Hematopoietic multipotent progenitor cell treated with erythropoietin and hydrocortisone succinate and interleukin-3 and kit ligand, for 17 days (in vitro differentiated cells): ENCODE results near the gene LHX5.
"Not testable (repeated sequence)": the region's sequence is repeated elsewhere in the genome, so short reads cannot be mapped to it uniquely, and the experiment has no call there.

Experiments
- DNase-seq: peaks from one replicate; pipeline ENCODE4 v3.0.0-alpha.2; 2015; ENCODE audit warnings: low spot score

LHX5 gene

GRCh38 chr12:113471619-113472171 is at the start of gene LHX5:
Gene LHX5, minus strand, starts transcription at chr12:113471871. Its CDS starts 373 bp downstream, at chr12:113471498.
- no peak for DNase-seq

GRCh38 chr12:113519464-113520307 is 48.0 kb upstream of the LHX5 start:
- no peak for DNase-seq

GRCh38 chr12:113515082-113515856 is 43.6 kb upstream of the LHX5 start:
- DNase-seq: no peak

- no peak for DNase-seq
Observed at GRCh38 chr12:113514602-113515001, 42.9 kb upstream of the LHX5 start.

GRCh38 chr12:113512568-113512967 is 40.9 kb upstream of the LHX5 start:
- no peak for DNase-seq

- no peak for DNase-seq
Observed at GRCh38 chr12:113506867-113507266, 35.2 kb upstream of the LHX5 start.

- DNase-seq: no peak
Observed at GRCh38 chr12:113505941-113506340, 34.3 kb upstream of the LHX5 start.

GRCh38 chr12:113504917-113505316 is 33.2 kb upstream of the LHX5 start:
- DNase-seq: no peak

GRCh38 chr12:113500782-113501311 is 29.2 kb upstream of the LHX5 start:
- no peak for DNase-seq

GRCh38 chr12:113500306-113500675 is 28.6 kb upstream of the LHX5 start:
- DNase-seq: no peak

GRCh38 chr12:113498490-113498889 is 26.8 kb upstream of the LHX5 start:
- no peak for DNase-seq

GRCh38 chr12:113497693-113498092 is 26.0 kb upstream of the LHX5 start:
- DNase-seq: no peak

- DNase-seq: not testable (repeated sequence)
Observed at GRCh38 chr12:113495941-113496340, 24.3 kb upstream of the LHX5 start.

GRCh38 chr12:113488322-113488721 is 16.7 kb upstream of the LHX5 start:
- no peak for DNase-seq

GRCh38 chr12:113486722-113487121 is 15.1 kb upstream of the LHX5 start:
- DNase-seq: no peak

GRCh38 chr12:113485330-113485729 is 13.7 kb upstream of the LHX5 start:
- no peak for DNase-seq

- no peak for DNase-seq
Observed at GRCh38 chr12:113482334-113482733, 10.7 kb upstream of the LHX5 start.

- DNase-seq: no peak
Observed at GRCh38 chr12:113480336-113480971, 8.8 kb upstream of the LHX5 start.

GRCh38 chr12:113479590-113480335 is 8.1 kb upstream of the LHX5 start:
- DNase-seq: no peak

GRCh38 chr12:113479216-113479589 is 7.5 kb upstream of the LHX5 start:
- DNase-seq: no peak

- no peak for DNase-seq
Observed at GRCh38 chr12:113478351-113479011, 6.8 kb upstream of the LHX5 start.
